Posterior cingulate gyrus (tissue), 11 donors: ENCODE measurements around the gene ACTRT2.

ENCODE experiments used
- DNase-seq, 10 donors: peaks; one replicate each; pipeline versions ENCODE4 v3.0.0 to v3.0.0-alpha.2; 2020 to 2021; ENCODE audit warnings: mixed read lengths in 3 of 10
- intact Hi-C: fragments of 100-400 bp; cut with DNase I; formaldehyde crosslinking; loops from one replicate; pipeline ENCODE4 v1.15.1; 2023

ACTRT2 gene

DNA sequence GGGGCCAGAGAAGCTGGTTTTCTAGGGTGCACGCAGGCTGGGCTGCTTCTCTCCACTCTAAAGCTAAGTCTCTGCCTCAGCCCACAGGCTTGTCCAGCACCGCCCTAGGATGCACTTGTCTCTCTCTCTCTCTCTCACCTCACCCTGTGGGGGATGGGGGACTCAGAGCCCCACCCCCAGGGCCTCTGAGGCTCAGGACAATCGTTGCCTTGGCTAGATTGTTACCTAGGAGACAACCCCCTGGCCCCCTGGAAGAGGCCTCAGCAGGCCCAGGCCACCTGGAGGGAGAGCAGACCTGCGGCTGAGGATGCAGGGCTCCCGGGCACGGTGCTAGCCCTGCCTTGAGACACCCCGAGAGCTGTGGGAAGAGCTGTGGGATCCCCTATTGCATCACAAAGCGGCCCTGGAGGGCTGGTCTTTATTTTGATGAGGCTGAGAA is at the start of gene ACTRT2:
Gene ACTRT2, plus strand, starts transcription at position 235 of the 439 bp plus-strand sequence. CDS start 220 bp downstream, outside the sequence.
- intact Hi-C loops, result no loop called here
- DNase-seq, result peak in 3 of 10 donors; percentile 4 to 66 (median 65)

DNA sequence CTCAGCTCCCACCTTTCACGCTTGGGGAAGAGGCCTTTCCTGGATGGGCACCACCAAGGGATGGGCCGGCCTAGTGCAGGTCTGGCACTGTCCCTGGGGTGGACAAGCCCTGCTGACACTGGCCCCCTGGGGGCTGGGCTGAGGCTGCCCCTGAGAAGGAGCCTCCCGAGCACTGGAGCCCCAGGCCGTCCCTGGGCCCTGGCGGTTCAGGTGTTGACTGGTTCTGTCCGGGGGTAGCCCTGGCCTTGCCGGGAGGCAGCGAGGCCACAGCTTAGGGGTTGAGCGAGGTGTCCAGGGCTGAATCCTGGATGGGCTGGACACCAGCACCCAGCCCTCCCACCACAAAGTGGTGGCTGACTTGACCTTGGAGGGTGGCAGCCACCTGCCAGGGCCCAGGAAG is 49.7 kb upstream of the ACTRT2 start:
- intact Hi-C loops, result no loop called here
- peak in 3 of 10 donors; percentile 5 to 79 (median 73) for DNase-seq

DNA sequence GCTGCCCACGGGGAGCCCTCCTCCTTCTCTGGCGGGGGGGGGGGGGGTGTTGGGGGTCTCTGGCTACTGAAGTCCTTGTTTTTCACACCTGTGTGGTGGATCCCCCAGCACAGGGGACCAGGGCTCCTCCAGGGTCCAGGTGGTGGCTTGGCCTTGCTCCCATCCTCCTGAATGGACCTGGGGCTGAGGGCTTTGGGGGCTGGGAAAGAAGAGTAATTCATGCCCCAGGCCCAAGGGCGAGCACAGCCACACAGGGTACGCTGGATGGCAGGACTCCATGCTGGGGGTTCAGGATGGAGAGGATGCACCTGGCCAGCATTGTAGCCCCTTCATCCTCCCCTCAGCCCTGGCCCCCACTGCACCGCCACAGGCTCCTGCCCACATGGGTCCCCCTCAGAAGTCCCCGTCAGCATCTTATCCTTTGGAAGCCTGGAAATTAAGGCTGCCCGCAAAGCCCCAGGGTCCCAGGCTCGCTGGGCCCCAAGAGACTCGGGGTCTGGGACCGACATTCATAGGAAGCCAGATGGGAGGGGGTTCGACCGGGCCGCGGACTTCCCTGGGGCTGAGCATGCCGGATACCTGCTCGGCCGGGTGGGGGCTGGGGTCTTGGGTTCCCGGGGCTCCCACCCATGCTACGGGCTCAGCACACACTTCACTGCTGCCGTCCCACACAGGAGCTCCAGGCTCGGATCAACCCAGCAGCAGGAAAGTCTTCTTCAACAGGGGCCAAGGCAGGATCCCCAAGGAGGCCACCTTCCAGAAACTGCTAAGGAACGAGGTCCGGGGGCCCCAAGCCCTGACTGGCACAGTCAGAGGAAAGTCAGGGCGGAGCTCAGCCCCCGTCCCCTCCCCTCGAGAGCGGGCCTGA is 49.0 kb upstream of the ACTRT2 start:
- intact Hi-C loops, result no loop called here
- peak in 4 of 10 donors; percentile 5 to 78 (median 71) for DNase-seq

DNA sequence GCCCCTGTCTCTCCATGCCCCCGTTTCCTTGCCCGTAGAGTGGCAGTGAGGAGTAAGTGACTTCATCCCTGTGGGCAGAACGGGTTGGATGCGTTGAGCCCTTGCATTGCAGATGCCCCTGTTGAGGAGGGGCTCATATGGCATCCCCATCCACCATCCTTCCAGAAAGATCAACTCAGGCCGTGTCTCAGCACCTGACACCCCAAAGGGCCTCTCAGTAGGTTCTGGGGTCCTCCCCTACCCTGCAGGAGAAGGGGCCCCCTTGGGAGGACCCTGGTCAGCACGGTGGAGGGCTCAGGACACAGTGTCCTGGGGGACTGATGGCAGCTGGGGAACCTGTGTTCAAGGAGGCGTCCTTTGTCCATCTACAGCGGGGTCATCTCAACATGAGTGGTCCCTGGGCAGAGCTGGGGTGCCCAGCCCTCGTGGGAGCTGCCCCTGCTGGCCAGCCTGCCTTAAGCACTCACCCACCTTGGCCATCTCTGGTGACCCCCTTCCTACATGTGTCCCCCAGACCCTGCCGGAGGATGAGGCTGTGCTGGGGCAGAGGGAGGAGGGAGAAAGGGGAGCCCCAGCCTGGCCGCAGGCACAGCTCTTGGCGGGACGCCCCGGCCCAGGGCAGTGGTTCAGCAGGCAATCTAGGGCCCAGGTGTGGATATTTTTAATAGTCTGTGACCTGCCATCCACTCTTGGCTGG is 48.2 kb upstream of the ACTRT2 start:
- intact Hi-C loops, result no loop called here

DNA sequence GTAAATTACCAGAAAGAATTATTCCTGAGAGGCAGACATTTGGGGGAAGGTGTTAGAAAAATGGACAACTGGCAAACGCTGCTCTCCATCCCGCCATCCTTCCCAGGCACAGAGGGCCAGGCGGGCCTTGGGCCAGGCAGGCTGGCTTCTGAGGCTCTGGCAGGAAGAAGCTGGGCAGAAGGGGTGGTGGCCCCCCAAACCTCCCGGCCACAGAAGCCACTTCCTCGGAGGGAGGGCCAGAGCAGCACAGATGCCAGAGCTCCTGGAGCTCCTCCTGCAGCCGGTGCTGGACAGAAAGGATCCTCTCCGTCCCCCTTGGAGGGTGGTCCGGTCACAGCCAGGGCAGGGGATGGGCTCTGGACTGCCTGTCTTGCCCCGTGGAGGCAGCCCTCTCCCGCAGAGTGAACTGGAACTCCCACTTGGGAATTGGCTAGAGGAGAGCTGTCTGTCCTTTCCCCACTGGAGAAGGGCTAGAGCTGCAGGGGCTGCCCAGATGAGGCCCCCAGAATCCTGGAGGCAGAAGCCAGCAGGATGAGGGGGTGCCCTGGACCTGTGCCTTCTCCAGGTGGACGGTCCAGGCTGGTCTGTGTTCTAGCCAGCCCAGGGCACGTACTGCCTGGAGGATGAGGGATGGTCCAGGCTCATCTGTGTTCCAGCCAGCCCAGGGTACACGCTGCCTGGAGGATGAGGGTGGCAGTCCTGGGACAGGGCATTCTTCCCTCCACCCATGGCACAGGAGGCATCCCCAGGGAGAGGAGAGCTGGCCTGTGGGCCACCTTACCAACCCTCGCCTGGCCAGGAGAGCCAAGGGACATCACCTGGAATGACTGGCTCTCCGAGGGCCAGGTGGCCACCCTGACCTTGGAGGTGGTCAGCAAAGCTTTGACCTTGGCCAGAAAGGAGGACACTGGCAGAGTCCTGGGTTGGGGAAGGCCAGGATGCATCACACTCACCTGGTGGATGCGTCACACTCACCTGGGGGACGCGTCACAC is 47.4 kb upstream of the ACTRT2 start:
- DNase-seq, result peak in 3 of 10 donors; percentile 5 to 78 (median 74)
- intact Hi-C loops, result no loop called here

More for the DNA sequence above, 48.2 kb upstream of the ACTRT2 start:
- DNase-seq, result peak in 3 of 10 donors; percentile 5 to 64 (median 53)

DNA sequence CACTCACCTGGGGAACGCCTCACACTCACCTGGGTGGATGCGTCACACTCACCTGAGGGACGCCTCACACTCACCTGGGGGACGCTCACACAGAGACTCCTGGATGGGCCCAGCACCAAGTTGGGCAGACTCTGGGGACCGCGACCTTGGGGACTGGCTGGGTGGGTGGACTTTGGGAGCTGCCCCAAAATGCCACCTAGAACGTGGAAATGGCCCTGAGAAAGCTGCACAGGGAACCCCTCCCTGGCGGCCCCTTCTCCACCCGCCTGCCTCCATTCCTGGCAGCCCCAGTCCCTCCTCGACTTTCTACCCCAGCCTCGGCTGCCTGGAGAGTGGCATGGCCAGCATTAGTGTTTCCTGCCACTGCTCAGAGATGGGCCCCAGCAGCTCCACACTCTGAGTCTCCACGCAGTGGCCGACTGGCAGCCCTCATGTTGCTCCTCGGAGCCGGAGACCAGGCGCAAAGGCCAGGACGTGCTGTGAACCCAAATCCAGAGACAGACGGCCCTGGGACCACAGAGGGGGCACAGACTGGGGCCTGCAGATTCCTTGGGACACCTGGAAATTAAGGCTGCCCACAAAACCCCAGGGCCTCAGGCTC is 46.5 kb upstream of the ACTRT2 start:
- intact Hi-C loops, result no loop called here
- peak in 3 of 10 donors; percentile 4 to 71 (median 45) for DNase-seq

DNA sequence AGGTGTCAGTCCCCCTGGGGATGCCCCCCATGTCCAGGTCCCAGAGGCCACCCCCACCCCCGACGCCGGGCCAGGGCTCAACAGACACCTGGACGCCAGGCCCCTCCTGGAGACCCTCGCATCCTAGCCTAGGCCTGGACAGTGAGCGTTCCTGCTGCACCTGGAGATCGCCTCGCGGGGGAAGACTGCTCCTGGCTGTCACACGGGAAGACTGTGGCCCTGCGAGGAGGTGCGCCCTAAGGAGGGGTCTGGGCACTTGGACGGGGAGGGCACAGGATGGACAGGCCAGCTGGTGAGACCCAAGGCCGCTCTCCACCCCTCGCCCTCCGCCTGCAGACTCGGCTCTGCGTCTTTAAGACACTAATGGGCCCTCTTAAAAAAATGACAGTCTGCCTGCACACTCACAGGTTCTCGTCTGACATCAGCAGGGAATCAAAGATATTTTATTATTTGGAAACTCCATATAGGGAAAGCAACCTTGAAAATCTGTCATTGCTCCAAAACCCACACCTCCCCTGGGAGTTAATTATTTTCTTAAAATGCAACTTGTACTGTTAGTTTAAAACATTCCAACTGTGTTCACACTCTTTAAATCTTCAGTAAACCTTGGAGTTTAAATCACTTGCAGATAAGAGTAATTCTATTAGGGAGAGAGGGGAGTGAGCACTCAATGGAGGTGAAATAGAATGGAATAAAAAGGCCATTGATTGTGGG is 45.6 kb upstream of the ACTRT2 start:
- peak in 3 of 10 donors; percentile 7 to 78 (median 72) for DNase-seq
- intact Hi-C loops, result no loop called here

DNA sequence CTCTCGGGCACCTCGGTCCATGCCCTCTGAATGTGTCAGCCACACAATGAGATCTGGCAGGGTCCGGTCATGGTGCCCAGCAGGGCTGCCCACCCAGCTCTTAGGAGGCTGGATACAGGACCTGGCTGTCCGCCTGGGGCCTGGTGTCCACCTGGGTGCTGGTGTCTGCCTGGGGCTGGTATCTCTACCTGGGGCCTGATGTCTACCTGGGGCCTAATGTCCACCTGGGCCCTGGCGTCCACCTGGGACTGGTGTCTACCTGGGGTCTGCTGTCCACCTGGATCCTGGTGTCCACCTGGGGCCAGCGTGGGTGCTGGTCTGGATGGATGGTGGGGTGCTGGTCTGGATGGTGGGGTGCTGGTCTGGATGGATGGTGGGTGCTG is 45.1 kb upstream of the ACTRT2 start:
- intact Hi-C loops, result no loop called here
- peak in 3 of 10 donors; percentile 2 to 59 (median 57) for DNase-seq

DNA sequence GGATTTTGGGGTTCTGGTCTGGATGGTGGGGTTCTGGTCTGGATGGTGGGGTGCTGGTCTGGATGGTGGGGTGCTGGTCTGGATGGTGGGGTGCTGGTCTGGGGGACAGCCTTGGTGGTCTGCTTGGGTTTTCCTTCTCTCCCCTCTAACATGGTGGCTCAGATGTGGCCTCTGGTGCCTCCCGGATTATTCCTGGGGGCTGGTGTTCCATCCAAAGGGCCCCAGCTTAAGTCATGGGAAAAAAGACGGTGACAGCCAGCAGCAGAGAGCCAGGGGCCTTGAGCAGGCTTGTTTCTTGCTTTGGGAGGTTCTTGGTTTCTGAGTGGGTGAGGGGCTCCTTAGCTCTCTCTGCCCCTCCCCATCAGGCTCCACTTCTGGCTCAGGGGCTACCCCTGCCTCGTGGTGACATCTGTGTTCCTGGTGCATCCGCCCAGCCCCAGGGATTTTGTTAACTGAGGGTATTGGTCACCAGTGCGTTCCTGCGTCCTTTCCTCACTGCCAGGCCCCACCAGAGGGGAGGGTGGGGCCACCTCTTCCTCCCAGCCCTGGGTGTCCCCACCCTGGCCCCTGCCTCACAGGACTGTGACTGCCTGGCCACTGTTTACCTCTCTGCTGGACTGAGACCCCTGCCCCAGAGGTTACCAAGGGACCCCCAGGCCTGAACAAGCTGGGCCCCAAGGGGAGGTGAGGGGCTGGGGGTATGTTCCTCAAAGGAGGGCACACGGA is 43.2 kb upstream of the ACTRT2 start:
- DNase-seq, result peak in 2 of 10 donors; percentile 2 to 67
- intact Hi-C loops, result no loop called here

DNA sequence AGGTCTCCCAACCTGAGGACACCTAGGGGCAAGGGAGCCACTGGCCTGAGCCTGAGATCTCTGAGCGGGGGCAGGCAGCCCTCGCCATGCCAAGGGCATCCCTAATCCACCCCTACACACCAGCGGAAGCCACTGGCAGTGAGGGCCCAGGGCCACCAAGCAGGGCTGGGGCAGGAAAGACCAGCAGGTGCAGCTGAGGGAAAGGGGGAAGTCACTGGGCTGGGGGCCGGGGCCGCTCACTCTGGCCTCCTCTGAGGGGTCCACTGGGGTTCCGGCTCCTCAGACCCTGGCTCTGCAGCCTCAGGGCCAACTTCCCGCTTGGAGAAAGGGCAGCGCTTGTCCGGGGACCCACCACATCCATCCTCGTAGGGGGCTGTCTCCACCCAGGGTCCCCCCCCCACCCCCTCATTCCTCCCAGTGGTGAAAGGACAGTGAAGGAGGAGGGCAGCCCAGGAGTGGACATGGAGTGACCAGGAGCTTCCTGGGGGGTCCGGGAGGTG is 42.5 kb upstream of the ACTRT2 start:
- intact Hi-C loops, result no loop called here
- DNase-seq, result peak in 2 of 10 donors; percentile 3 to 49

DNA sequence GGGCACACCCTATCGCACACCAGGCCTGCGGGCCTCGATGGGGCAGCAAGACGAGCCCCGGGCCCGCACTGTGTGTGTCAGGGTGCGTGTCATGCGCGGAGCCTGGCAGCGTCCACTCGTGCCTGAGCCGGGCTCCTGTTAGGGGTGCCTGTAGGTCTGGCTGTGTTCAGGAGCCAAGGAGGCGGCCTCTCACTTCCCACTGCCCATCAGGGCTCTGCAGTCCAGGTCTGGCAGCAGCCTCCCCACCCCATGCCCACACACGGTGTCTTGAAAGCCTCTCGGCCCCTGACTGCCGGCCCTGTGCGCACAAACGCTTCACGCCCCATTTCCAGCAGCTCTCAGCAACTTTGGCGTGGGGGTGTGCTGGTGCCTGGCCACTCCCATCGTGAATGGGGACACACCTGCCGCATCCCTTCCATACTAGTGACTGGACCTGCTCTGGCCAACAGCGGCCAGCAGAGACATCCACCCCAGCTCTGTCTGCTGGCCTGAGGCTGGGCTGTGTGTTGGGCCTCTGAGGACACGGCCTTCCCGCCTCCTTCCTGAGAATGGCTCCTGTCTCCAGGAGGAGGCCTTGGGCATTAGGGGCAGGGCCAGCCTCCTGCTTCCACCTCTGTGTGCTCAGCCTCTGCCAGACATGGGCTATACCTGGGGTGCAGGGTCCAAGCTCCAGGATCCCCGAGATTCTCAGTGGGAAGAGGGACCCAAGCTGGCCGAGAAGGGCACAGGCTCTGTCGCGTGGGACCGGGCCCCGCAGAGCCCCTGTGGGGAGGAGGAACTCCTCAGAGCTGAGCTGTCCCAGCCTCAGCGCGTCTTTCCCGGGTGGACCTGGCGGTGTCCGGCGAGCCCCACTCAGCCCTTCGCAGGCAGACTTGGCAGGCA is 41.8 kb upstream of the ACTRT2 start:
- intact Hi-C loops, result no loop called here
- peak in 3 of 10 donors; percentile 7 to 84 (median 79) for DNase-seq

DNA sequence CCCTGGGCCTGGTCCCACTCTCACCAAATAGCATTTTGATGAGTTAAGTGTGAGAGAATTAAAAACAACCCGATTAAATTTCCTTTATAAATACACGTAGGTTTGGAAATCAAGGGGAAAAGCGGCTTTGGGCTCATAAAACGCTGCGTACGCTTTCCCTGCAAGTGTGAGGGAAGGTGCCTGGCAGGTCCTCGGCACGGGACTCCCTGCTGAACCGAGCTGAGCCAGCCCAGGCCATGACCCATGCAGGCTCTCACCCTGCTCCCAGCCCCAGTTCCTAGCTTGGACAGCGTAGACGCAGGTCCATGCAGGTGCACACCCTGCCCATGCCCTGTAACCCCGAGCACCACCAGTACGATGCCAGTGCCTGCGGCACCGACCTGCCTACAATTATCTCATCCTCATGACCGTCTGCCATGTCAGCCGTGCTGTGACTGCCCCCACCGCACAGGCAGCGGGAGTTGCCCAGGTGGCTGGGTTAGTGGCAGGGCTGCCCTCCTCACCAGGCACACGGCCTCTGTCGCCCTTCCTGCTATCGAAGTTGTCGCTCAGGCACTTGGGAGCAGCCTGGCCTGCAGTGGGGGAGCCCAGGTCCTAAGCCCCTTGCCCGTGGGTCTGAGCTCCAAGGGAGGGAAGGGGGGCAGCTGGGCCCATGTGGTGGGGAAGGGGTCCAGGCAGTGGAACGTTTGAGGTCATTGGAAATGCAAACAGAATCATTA is 41.0 kb upstream of the ACTRT2 start:
- DNase-seq, result peak in 3 of 10 donors; percentile 4 to 79 (median 60)

DNA sequence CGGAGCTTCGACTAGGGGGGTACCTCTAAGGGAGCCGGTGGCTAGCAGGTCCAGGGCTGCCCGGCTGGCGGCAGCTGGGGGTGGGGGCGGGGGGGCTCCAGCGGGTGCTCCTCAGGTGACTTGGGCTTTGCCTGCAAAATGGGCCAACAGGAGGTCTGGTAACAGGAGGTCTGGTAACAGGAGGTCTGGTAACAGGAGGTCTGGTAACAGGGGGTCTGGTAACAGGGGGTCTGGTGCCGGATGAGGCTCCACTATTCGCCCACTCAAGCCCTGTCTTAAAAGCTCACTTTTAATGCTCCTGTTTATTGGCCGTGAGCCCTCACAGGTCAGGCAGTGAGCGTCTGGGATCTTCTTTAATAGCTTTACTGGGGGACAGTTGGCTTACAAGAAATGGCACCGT is 40.4 kb upstream of the ACTRT2 start:
- intact Hi-C loops, result no loop called here
- DNase-seq, result no peak

More for the DNA sequence above, 41.0 kb upstream of the ACTRT2 start:
- intact Hi-C loops, result no loop called here

DNA sequence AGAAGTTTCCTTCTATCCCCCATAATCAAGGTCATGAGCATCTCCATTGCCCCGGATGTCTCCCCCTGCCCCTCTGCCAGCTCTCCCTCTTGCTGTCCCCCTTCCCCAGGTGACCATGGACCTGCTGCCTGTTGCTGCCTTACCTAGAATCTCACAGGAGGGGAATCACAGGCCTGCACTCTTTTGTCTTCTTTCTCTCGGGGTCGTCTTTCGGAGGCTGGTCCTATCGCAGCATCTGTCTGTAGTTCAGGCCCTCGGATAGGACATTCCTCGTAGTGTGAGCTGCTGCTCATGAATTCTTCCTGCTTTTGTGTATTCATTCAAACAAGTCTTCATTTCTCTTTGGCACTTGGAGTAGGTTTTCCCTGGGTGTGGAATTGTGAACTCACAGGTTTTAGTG is 39.9 kb upstream of the ACTRT2 start:
- intact Hi-C loops, result no loop called here
- DNase-seq, result peak in 2 of 10 donors; percentile 1 to 30

DNA sequence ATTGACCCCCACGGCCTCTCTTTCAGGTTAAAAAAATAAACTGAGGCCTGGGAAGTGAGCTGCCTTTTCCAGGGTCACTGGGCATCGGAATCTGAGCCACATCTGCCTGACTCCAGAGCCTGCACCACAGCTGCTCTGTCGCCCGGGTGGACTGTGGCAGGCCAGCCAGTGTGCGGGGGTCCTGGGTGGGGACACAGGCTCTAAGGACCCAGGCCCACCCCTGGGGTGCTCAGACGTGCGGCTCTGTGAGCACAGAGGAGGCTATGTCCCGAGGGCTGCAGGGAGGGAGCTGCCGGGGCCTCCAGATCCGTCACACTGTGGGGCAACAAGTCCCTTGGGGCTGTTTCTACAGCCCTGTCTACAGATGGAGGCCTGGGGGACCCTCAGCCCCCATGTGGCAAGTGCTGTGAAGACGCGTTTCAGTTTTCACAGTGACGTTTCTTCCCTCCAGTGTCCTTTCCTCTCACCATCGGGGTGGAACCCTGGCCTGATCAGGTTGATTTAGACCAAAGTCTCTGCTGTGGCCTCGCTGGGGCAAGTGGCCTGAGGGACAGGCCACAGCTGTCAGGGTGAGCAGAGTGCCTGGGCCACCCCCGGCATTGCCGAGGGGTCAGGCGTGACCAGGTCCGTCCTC is 39.2 kb upstream of the ACTRT2 start:
- intact Hi-C loops, result no loop called here

More for the DNA sequence above, 39.2 kb upstream of the ACTRT2 start:
- peak in 3 of 10 donors; percentile 6 to 85 (median 74) for DNase-seq
